HepG2 (cell line): ENCODE data around the gene ASCL2. TPM values are rescaled to one million over a fixed set of nuclear protein-coding genes. Genes with fewer than 3 reads are reported as not detected.

Experiments
- ATAC-seq: fragments of 200-7000 bp; cut with Tn5 transposase; 3 replicates; pipeline ENCODE4 v1.9.1; 2020; ENCODE audit warnings: mild to moderate bottlenecking, moderate library complexity
- BruUV-seq: library from RNA; stranded (reverse); fragments of 400-500 nt; replicated peaks from 2 replicates; lab custom pipeline; 2021; lab: Mats Ljungman, UMichigan
- CTCF ChIA-PET: fragments of 300-600 bp; formaldehyde crosslinking; extraction: SDS; loops from one replicate; lab custom pipeline; 2021; ENCODE audit warnings: low total read pairs, inconsistent platforms, low intra/inter-chr PET ratio; lab: Yijun Ruan, JAX
- POLR2A ChIA-PET: fragments of 350-600 bp; sonication (Branson Sonifier 250); formaldehyde crosslinking; loops from one replicate; lab custom pipeline; 2020; ENCODE audit warnings: antibody characterized with exemption, inconsistent platforms; lab: Yijun Ruan, JAX
- DNase-seq: peaks from one replicate; pipeline ENCODE4 v3.0.0-alpha.2; 2015; ENCODE audit warnings: low spot score
- FAIRE-seq: peaks from 3 replicates; lab custom pipeline; 2011; peaks lifted over from hg19 to GRCh38; lab: Jason Lieb, UNC
- H2AFZ ChIP-seq: one replicate; pipeline ENCODE4 v1.6.1; 2011; ENCODE audit warnings: low read length, inconsistent platforms
- H3K27ac ChIP-seq: fragments of 300-600 bp; 3 replicates; pipeline ENCODE4 v1.8.0; 2011; ENCODE audit warnings: mixed run types, mild to moderate bottlenecking, mixed read lengths, low read length, inconsistent platforms; ENCODE audit not compliant: insufficient read depth; ENCODE audit errors: extremely low read length
- H3K27me3 ChIP-seq, 2 experiments: fragments of 200-600 bp in 1 of 2; 2 replicates in 1 of 2; 3 replicates in 1 of 2; pipeline versions ENCODE4 v1.6.0 to v1.8.0; 2011; ENCODE audit warnings: low read length in 2 of 2, mild to moderate bottlenecking in 2 of 2, moderate library complexity in 2 of 2, inconsistent platforms in 1 of 2; ENCODE audit not compliant: insufficient read depth in 2 of 2, control insufficient read depth in 1 of 2
- H3K36me3 ChIP-seq, 2 experiments: fragments of 200-600 bp in 1 of 2; replicated peaks in 1 of 2; 2 replicates in 1 of 2; 3 replicates in 1 of 2; pipeline versions ENCODE4 v1.5.1 to v1.8.0; 2011; ENCODE audit warnings: low read length in 2 of 2, inconsistent platforms in 1 of 2; ENCODE audit not compliant: insufficient read depth in 2 of 2, control insufficient read depth in 1 of 2
- H3K4me1 ChIP-seq: 2 replicates; pipeline ENCODE4 v1.5.1; 2012; ENCODE audit warnings: low read length, inconsistent platforms; ENCODE audit not compliant: insufficient read depth
- H3K4me2 ChIP-seq: 2 replicates; pipeline ENCODE4 v1.6.0; 2011; ENCODE audit warnings: low read depth, low read length, inconsistent platforms
- H3K4me3 ChIP-seq, 3 experiments: fragments of 200-600 bp in 1 of 3; sonication (generic), shearing (Covaris generic) in 1 of 3; replicated peaks in 1 of 3; 2 replicates each; pipeline ENCODE4 v1.5.1; 2011 to 2016; ENCODE audit warnings: low read length in 3 of 3, inconsistent platforms in 2 of 3, low read depth in 2 of 3, mild to moderate bottlenecking in 2 of 3, control low read depth in 1 of 3, mixed read lengths in 1 of 3; ENCODE audit not compliant: insufficient read depth in 1 of 3
- H3K79me2 ChIP-seq: one replicate; pipeline ENCODE4 v1.6.1; 2011; ENCODE audit warnings: low read length, inconsistent platforms; ENCODE audit not compliant: insufficient read depth
- H3K9ac ChIP-seq: 2 replicates; pipeline ENCODE4 v1.6.0; 2011; ENCODE audit warnings: mild to moderate bottlenecking, low read depth, low read length, inconsistent platforms; ENCODE audit not compliant: insufficient read depth
- H3K9me3 ChIP-seq: 2 replicates; pipeline ENCODE4 v1.5.1; 2012; ENCODE audit warnings: mild to moderate bottlenecking, low read length
- H4K20me1 ChIP-seq: 2 replicates; pipeline ENCODE4 v1.6.0; 2011; ENCODE audit warnings: inconsistent platforms, mild to moderate bottlenecking, low read length, moderate library complexity; ENCODE audit not compliant: insufficient read depth
- FOSL1 ChIP-seq: sonication (generic); formaldehyde crosslinking; IDR thresholded peaks from 2 replicates; pipeline ENCODE4 v1.9.0; 2021; ENCODE audit warnings: missing genetic modification reagents, borderline replicate concordance
- KDM4B ChIP-seq: sonication (generic); formaldehyde crosslinking; IDR thresholded peaks from 2 replicates; pipeline ENCODE4 v1.4.0; 2020; ENCODE audit warnings: missing genetic modification reagents
- KDM5A ChIP-seq: fragments of 200-600 bp; sonication (generic); IDR thresholded peaks from 2 replicates; pipeline ENCODE4 v1.7.0; 2018; ENCODE audit warnings: antibody characterized with exemption, mild to moderate bottlenecking, low read length, borderline replicate concordance
- STAT6 ChIP-seq: sonication (generic); formaldehyde crosslinking; IDR thresholded peaks from 2 replicates; pipeline ENCODE4 v1.4.0; 2020; ENCODE audit warnings: missing genetic modification reagents, mild to moderate bottlenecking, borderline replicate concordance
- THAP11 ChIP-seq: IDR thresholded peaks from 2 replicates; pipeline ENCODE4 v1.6.1; 2016; ENCODE audit warnings: missing biosample characterization, missing genetic modification reagents
- ZNF18 ChIP-seq: sonication (generic); formaldehyde crosslinking; IDR thresholded peaks from 2 replicates; pipeline ENCODE4 v1.8.0; 2022; ENCODE audit warnings: mild to moderate bottlenecking, missing genetic modification reagents; ENCODE audit not compliant: insufficient replicate concordance
- ZNF589 ChIP-seq: sonication (generic); formaldehyde crosslinking; conservative IDR thresholded peaks from 2 replicates; pipeline ENCODE4 v1.8.0; 2022; ENCODE audit warnings: mild to moderate bottlenecking, moderate library complexity, missing genetic modification reagents
- ZNF629 ChIP-seq: sonication (generic); formaldehyde crosslinking; conservative IDR thresholded peaks from 2 replicates; pipeline ENCODE4 v1.5.0; 2020; ENCODE audit warnings: missing genetic modification reagents
- ZNF746 ChIP-seq: sonication (generic); formaldehyde crosslinking; IDR thresholded peaks from 2 replicates; pipeline ENCODE4 v1.8.0; 2022; ENCODE audit warnings: mild to moderate bottlenecking, missing genetic modification reagents
- ZNF747 ChIP-seq: sonication (generic); formaldehyde crosslinking; IDR thresholded peaks from 2 replicates; pipeline ENCODE4 v1.8.1; 2023; ENCODE audit warnings: missing genetic modification reagents, mild to moderate bottlenecking, borderline replicate concordance
- ZNF772 ChIP-seq: sonication (generic); formaldehyde crosslinking; IDR thresholded peaks from 2 replicates; pipeline ENCODE4 v1.5.0; 2020; ENCODE audit warnings: mild to moderate bottlenecking, missing genetic modification reagents
- ZNF782 ChIP-seq: sonication (generic); formaldehyde crosslinking; IDR thresholded peaks from 2 replicates; pipeline ENCODE4 v1.4.0; 2020; ENCODE audit warnings: missing genetic modification reagents, mild to moderate bottlenecking, borderline replicate concordance
- WGBS: methylation state at CpG from one replicate; pipeline ENCODE4 v1.1.6; 2017; ENCODE audit warnings: low lambda C conversion rate; 5-methylcytosine and 5-hydroxymethylcytosine counted together
- in situ Hi-C: cut with HindIII; loops from 2 replicates; pipeline ENCODE4 v1.10.0; 2017; ENCODE audit warnings: low pct_unique_long_range_greater_than_20kb; ENCODE audit not compliant: extremely low pct_ligation_motif_present
- intact Hi-C: fragments of 100-400 bp; cut with micrococcal nuclease; formaldehyde crosslinking; loops from one replicate; pipeline ENCODE4 v1.10.0; 2022; ENCODE audit not compliant: unreplicated experiment
- polyA plus RNA-seq, 8 experiments: library from polyadenylated mRNA; depleted of rRNA in 3 of 8; stranded (reverse) in 7 of 8; unstranded in 1 of 8; fragments of >200 nt; fragmentation: Illumina TruSeq in 4 of 8; extraction: Trizol in 4 of 8; gene quantifications; 2 replicates each; pipeline versions ENCODE4 v1.2.1 to v1.2.3, GENCODE V29; 2011 to 2016; ENCODE audit warnings: low read depth in 4 of 8, missing spikeins in 1 of 8, mixed read lengths in 1 of 8; ENCODE audit not compliant: insufficient read depth in 1 of 8
- total RNA-seq, 5 experiments: library from RNA; depleted of rRNA; stranded (reverse); fragments of >200 nt; fragmentation: Illumina TruSeq; extraction: Trizol; gene quantifications; 2 replicates each; pipeline ENCODE4 v1.2.3, GENCODE V29; 2016; ENCODE audit warnings: low read depth in 1 of 5

ASCL2 gene
- total and polyA plus RNA-seq, 2 of the 13 experiments (the other 11 are each of a cell fraction or from before 2014, with no cell fraction given), result 0.07 TPM; not detected in 1

- Histone ChIP-seq H3K9ac (no peak overlapping the region), H3K4me2 (no peak overlapping the region), H2AFZ (no peak overlapping the region), H3K9me3 (no peaks in the 10 kb centered on the region), H3K27ac (no peak overlapping the region), H3K4me3 (no peak overlapping the region), H3K79me2 (no peaks in the 10 kb centered on the region), H3K27me3 (peaks cover 6 to 46% of the 10 kb centered on the region in 2 experiments), H3K4me1 (no peaks in the 10 kb centered on the region), H4K20me1 (no peaks in the 10 kb centered on the region), H3K36me3 (no peaks in the 10 kb centered on the region)
- FAIRE-seq, result no peak
- WGBS, result 69% methylated on average over 8 of the region's 20 CpGs
- CTCF ChIA-PET, result no interaction called here
- TF ChIP-seq KDM4B, result no peak
- no peak for TF ChIP-seq FOSL1 (CRISPR knock-in tag)
- POLR2A ChIA-PET, result no interaction called here
- no peak for ATAC-seq
- DNase-seq, result no peak
- in situ Hi-C loops (no loop called here), intact Hi-C loops (no loop called here)
- BruUV-seq, result no TSS peak
These were observed 21.0 kb downstream of the ASCL2 start for GRCh38 chr11:2249189-2249916.

GRCh38 chr11:2248762-2249161 is 21.6 kb downstream of the ASCL2 start:
- H3K4me3 ChIP-seq, result no peak overlapping the region
- WGBS, result 26% methylated on average over 5 of the region's 7 CpGs
- H3K4me2 ChIP-seq, result no peak overlapping the region
- H3K27ac ChIP-seq, result no peak overlapping the region
- BruUV-seq, result no TSS peak
- no peaks in the 10 kb centered on the region for H3K4me1 ChIP-seq
- ChIA-PET POLR2A (no interaction called here), CTCF (no interaction called here)
- H3K9ac ChIP-seq, result no peak overlapping the region
- no peak overlapping the region for H2AFZ ChIP-seq
- H3K27me3 ChIP-seq, result peaks cover 6 to 47% of the 10 kb centered on the region in 2 experiments
- no peak for FAIRE-seq
- no peak for DNase-seq
- in situ Hi-C loops, result no loop called here
- H4K20me1 ChIP-seq, result no peaks in the 10 kb centered on the region
- H3K36me3 ChIP-seq, result no peaks in the 10 kb centered on the region
- no peak for ATAC-seq
- H3K9me3 ChIP-seq, result no peaks in the 10 kb centered on the region
- H3K79me2 ChIP-seq, result no peaks in the 10 kb centered on the region
- intact Hi-C loops, result no loop called here
- TF ChIP-seq ZNF18 (CRISPR knock-in tag), result no peak
- TF ChIP-seq ZNF746 (CRISPR knock-in tag), result no peak
- no peak for TF ChIP-seq ZNF782
- TF ChIP-seq ZNF629 (CRISPR knock-in tag), result no peak
- TF ChIP-seq ZNF747 (CRISPR knock-in tag), result no peak
- TF ChIP-seq STAT6 (CRISPR knock-in tag), result no peak
- TF ChIP-seq ZNF589, result no peak
- TF ChIP-seq THAP11 (CRISPR knock-in tag), result no peak
- TF ChIP-seq KDM5A, result no peak
- no peak for TF ChIP-seq ZNF772
